ENCODE measurements around the gene MYH10. TPM values are rescaled to one million over a fixed set of nuclear protein-coding genes. Genes with fewer than 3 reads are reported as not detected.

MYH10 gene
- total RNA-seq, 1 donor from 2014 or later: 34.9 TPM

DNA sequence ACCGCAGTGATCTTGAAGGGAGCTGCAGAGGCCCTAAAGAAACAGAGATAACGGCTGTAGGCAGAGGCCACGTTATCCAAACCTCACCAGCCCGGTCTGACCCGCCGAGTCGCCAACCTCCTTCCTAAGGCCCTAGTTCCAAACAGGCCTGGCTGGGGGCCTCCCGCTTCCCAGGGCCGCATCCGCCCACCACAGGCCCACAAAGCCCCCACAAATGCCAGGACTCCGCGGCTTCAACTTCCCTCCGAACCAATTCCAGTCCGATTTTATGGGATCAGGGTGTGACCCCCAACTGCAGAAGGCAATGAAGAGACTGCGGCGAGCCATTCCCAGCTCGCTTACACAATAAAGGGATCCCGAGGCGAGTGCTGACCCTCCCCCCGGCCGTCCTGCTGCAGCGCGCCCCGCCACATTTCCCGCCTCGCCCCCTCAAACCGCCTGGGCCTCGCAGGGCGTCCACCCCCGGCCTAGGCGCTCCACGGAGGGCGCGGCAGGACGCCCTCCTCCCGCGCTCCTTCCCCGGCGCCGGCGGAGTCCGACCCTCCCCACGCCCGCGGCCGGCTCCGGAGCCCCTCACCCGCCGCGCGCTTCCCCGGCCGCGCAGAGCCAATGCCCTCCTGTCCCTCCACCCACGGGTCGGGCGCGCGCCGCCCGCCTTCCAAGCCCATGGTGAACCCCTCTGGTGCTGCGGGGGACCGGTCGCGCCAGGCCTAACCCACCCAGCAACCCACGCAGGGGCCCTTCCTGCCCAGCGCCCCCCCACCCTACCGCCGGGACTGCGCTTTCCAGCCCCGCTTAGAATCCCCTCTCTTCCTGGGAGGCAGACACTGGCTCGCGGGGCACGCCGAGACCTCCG, 926 bp downstream of the MYH10 start:
- Histone ChIP-seq H3K9me3 (no peaks in the 10 kb centered on the region), H3K27me3 (no peaks in the 10 kb centered on the region), H3K27ac (peak overlapping the region; percentile 79), H3K4me1 (peaks cover 21% of the 10 kb centered on the region), H3K36me3 (no peaks in the 10 kb centered on the region), H3K4me3 (peak overlapping the region; percentile 74 to 83)
- intact Hi-C loops (cut with DNase I): loop anchor here (5.0 kb wide), 1 partner anchor 613 kb away; no protein-coding TSS in a partner anchor
- TF ChIP-seq POLR2AphosphoS5 (IDR thresholded peaks at IDR 0.05; ENCODE audit: insufficient read depth in 1 of 2, low read depth in 1 of 2): peak in 1 of 2 donors; percentile 37
- no peak for TF ChIP-seq CTCF (IDR thresholded peaks at IDR 0.05)
- no peak for TF ChIP-seq POLR2A (IDR thresholded peaks at IDR 0.05)
- no peak for DNase-seq (ENCODE audit: extremely low spot score in 2 of 2)

DNA sequence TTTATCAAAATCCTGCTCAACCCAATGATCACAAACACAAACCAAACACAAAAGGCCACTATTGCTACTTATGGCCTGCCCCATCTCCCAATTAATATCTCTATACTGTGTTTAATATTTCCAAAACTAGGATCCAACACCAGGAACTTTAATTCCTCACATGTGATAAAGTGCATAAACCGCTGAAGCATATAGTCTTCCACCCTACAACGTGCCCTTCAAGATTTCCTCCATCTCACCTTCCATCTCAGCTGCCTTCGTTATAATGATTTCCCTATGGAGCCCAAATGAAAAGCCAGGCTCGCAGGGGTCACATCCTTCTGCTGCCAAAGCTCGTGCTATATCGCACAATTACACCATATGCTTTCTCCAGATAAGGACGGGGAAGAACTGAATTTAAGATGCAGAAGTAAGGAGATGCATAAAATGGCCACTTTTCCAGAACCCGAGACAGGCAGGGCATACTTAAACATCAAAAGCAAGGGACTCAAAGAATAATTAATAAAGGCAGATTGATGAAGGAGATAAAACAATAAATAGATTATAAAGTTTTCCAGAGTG, 1.8 kb downstream of the MYH10 start:
- intact Hi-C loops (cut with DNase I): no loop called here
- H3K27me3 ChIP-seq: no peaks in the 10 kb centered on the region
- peak overlapping the region; percentile 74 to 83 for H3K4me3 ChIP-seq
- H3K9me3 ChIP-seq: no peaks in the 10 kb centered on the region
- no peak for DNase-seq (ENCODE audit: extremely low spot score in 2 of 2)
- no peaks in the 10 kb centered on the region for H3K36me3 ChIP-seq
- no peak for TF ChIP-seq POLR2AphosphoS5 (IDR thresholded peaks at IDR 0.05; ENCODE audit: insufficient read depth in 1 of 2, low read depth in 1 of 2)
- no peak for TF ChIP-seq POLR2A (IDR thresholded peaks at IDR 0.05)
- TF ChIP-seq CTCF (IDR thresholded peaks at IDR 0.05): no peak
- peaks cover 21% of the 10 kb centered on the region for H3K4me1 ChIP-seq
- peak overlapping the region; percentile 79 for H3K27ac ChIP-seq

- no peak for DNase-seq (ENCODE audit: extremely low spot score in 2 of 2)
- no peaks in the 10 kb centered on the region for H3K27me3 ChIP-seq
- H3K9me3 ChIP-seq: no peaks in the 10 kb centered on the region
- peaks cover 21% of the 10 kb centered on the region for H3K4me1 ChIP-seq
- TF ChIP-seq POLR2AphosphoS5 (IDR thresholded peaks at IDR 0.05; ENCODE audit: insufficient read depth in 1 of 2, low read depth in 1 of 2) (no peak), POLR2A (IDR thresholded peaks at IDR 0.05) (no peak), CTCF (IDR thresholded peaks at IDR 0.05) (no peak)
- no peak overlapping the region for H3K4me3 ChIP-seq
- H3K36me3 ChIP-seq: no peaks in the 10 kb centered on the region
- no peak overlapping the region for H3K27ac ChIP-seq
- intact Hi-C loops (cut with DNase I): no loop called here
These were observed 2.4 kb downstream of the MYH10 start for GRCh38 chr17:8628172-8628571.

DNA sequence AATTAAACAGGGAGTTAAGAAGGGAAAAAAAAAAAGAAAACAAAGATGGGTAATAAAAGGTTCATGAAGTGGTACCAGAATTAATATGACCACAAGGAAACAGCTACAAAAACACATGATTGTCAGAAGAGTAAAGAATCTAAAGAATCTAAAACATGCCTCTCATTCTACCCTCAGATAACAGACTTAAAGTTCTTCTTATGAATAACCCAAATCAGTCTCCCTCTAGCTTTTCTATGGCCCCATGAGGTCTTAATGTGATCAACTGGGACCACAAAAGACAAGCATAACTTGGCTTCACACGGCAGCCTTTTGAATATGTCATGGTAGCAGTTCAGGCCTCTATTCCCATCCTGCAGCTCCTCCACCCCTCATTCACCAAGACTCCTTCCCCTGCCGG, 6.9 kb downstream of the MYH10 start:
- no peak for DNase-seq (ENCODE audit: extremely low spot score in 2 of 2)
- Histone ChIP-seq H3K36me3 (no peaks in the 10 kb centered on the region), H3K4me1 (peaks cover 3% of the 10 kb centered on the region), H3K9me3 (no peaks in the 10 kb centered on the region), H3K27ac (no peak overlapping the region), H3K27me3 (no peaks in the 10 kb centered on the region), H3K4me3 (no peak overlapping the region)
- intact Hi-C loops (cut with DNase I): no loop called here
- TF ChIP-seq POLR2AphosphoS5 (IDR thresholded peaks at IDR 0.05; ENCODE audit: insufficient read depth in 1 of 2, low read depth in 1 of 2): no peak
- TF ChIP-seq POLR2A (IDR thresholded peaks at IDR 0.05): no peak
- no peak for TF ChIP-seq CTCF (IDR thresholded peaks at IDR 0.05)

- Histone ChIP-seq H3K36me3 (no peaks in the 10 kb centered on the region), H3K27me3 (no peaks in the 10 kb centered on the region), H3K4me3 (no peak overlapping the region), H3K4me1 (no peaks in the 10 kb centered on the region), H3K27ac (no peak overlapping the region), H3K9me3 (no peaks in the 10 kb centered on the region)
- no peak for DNase-seq (ENCODE audit: extremely low spot score in 2 of 2)
- intact Hi-C loops (cut with DNase I): no loop called here
- no peak for TF ChIP-seq POLR2A (IDR thresholded peaks at IDR 0.05)
- no peak for TF ChIP-seq POLR2AphosphoS5 (IDR thresholded peaks at IDR 0.05; ENCODE audit: insufficient read depth in 1 of 2, low read depth in 1 of 2)
- TF ChIP-seq CTCF (IDR thresholded peaks at IDR 0.05): no peak
These were observed 8.3 kb downstream of the MYH10 start for GRCh38 chr17:8622191-8622590.
